Iris pigment epithelial cell (primary cell): ENCODE data around the gene USP32.

Source experiments
- DNase-seq: peaks from one replicate; pipeline ENCODE4 v3.0.0-alpha.2; 2011; ENCODE audit warnings: low read depth

The USP32 gene

GRCh38 chr17:60134396-60135150 lies 257.4 kb downstream of the USP32 start:
- peak; percentile 70 for DNase-seq

DNA sequence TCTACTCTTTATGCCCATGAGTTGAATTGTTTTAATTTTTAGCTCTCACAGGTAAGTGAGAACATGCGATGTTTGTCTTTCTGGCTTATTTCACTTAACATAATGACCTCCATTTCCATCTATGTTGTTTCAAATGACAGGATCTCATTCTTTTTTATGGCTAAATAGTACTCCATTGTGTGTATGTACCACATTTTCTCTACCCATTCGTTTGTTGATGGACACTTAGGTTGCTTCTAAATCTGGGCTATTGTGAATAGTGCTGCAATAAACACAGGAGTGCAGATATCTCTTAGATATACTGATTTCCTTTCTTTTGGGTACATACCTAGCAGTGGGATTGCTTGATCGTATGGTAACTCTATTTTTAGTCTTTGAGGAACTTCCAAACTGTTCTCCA lies 261.5 kb downstream of the USP32 start:
- no peak for DNase-seq

DNA sequence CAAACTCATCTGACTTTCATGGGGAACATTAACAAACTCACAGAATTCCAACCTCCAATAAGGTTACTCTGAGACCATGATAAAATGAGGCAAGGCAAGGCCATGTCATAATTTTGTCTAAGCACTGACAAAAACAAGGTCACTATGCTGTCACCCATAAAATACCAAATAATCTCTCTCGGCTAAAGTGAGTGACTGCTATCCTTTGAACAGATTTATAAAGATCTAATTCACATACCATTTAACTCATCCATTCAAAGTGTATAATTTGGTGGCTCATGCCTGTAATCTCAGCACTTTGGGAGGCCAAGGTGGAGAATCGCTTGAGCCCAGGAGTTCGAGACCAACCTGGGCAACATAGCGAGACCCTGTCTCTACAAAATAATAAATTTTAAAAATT lies 262.8 kb downstream of the USP32 start:
- DNase-seq = no peak
